ENCODE measurements around the gene EDEM3.
"Not testable (repeated sequence)": the region's sequence is repeated elsewhere in the genome, so short reads cannot be mapped to it uniquely, and the experiment has no call there.

Gene EDEM3

DNA sequence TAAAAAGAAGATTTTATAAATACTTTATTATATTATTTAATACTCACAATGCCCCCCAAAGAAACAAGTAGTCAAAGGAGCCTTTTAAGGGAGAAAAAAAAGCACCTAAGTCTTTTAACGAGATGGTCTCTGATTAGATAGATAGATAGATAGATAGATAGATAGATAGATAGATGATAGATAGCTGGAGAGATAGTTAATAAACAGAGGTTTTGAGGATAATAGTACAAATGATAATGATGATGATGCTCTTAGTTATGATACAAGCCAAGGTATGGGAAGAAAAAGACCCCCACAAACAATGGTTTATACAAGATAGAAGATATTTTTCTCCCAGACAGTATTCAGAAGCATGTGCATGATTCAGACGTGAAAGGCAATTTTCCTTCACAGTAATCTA is 14.6 kb upstream of the EDEM3 start:
- no peak for DNase-seq

DNA sequence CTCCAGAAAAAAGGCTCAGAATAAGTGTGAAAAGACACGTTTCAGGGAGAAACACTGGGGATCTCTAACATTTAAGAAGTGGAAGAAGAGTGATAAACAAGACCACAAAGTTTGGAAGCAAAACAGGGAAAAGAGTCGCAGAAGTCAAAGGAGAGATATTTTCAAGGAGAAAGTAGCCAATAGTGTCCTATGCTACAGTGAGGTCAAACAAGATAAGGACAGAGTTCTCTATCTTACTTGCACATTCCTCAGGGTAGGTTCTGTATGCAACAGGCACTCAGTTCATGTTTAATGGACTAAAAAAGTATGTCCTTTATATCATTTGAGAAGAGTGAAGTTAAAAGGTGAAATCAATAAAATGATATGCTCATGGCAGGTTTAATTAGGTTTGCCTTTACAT is 13.8 kb upstream of the EDEM3 start:
- DNase-seq, result no peak

DNA sequence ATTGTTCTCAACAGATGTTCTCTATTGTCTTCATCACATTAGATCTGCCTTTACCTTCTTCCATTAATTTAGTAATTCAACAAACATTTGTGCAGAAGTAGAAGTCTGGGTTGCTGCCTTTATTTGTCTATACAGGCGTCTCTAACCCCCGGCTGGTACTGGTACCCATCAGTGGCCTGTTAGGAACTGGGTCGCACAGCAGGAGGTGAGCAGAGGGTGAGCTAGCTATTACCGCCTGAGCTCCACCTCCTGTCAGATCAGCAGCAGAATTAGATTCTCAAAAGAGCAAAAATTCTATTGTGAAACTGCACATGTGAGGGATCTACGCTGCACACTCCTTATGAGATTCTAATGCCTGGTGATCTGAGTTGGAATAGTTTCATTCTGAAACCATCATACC is 12.9 kb upstream of the EDEM3 start:
- no peak for DNase-seq

DNA sequence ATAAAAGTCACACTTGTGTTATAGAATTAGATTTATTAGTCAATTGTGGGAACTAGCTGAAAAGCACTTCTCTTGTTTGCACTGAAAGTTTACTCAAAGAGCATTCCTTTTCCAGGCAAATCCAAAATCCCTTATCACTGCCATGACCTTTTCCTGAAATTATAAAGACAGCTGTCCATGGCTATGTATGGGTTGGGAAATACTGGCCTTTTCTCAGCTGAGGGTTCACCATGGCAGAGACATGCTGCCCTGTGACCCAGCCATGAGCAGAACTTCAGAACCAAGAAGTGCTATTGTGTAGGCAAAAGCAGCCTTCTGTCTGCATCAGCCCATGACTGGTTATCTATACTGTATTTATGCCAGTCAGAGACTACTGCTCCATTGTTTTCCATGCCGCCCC is 9.8 kb upstream of the EDEM3 start:
- DNase-seq, result no peak

DNA sequence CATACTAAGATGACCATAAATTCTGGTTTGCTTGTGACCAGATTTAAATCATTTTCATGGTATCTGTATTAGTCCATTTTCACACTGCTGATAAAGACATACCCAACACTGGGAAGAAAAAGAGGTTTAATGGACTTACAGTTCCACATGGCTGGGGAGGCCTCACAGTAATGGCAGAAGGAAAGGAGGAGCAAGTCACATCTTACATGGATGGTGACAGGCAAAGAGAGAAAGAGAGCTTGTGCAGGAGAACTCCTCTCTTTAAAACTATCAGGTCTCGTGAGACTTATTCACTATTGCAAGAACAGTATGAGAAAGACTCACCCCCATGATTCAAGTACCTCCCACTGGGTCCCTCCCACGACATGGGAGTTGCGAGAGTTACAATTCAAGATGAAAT is 8.9 kb upstream of the EDEM3 start:
- DNase-seq, result not testable (repeated sequence)

DNA sequence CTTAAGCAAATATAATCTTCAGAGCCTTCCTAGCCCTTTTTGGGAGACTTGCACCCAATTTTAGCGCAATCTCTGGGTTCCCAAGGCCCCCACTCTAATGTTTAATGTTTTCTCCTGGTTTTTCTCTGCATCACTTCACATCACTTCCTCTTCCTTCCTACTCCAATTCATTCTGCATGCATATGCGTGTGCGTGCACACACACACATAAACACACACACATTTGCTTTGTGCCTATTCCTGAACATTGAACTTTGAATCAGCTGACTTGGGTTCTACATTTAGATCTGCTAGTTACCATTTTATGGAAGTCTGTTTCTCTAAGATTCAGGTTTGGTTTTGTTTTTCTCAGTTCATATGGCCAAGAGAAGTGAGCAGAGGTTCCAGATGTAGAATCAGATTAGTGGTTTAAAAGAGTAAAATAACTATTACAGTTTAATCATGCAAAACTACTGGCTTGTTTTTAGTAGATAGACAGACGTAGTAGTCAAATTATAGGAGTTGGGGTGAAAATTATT is 7.4 kb upstream of the EDEM3 start:
- DNase-seq, result no peak

DNA sequence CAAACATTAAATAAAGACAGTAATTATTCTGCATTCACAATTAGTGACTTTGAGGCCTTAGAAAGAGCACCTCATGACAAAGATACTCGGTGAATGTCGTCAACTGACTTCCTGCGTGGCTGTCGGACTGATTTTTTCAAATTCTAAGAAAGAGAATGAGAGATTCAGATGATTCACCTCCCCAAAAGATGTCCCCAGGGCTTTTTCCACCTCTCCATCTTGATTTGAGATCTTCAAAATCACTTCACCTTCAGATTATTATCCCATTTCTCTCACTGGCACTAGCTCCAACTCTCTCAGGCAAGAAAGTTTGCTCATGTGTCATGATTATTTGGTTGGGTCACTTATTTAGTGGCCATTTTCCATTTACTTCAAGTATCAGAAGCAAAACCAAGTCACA is 5.0 kb upstream of the EDEM3 start:
- DNase-seq, result no peak

DNA sequence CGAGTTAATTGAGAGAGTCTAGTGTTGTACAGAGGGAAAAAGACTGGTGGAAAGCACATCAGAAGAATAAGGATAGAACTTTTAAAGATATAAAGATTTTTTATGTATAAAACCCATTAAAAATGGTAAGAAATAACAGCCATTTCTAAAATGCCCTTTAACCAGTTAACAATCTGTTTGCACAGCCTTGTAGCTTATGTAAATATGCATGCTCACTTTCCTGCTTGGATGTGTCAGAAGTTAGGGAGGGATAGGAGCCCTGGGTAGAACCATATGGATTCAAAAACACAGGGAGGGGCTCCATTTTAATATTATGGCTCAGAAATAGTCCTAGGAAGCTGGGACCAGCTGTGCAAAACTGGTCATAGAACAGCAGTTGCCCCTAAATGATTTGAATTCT is 4.5 kb upstream of the EDEM3 start:
- DNase-seq, result no peak

DNA sequence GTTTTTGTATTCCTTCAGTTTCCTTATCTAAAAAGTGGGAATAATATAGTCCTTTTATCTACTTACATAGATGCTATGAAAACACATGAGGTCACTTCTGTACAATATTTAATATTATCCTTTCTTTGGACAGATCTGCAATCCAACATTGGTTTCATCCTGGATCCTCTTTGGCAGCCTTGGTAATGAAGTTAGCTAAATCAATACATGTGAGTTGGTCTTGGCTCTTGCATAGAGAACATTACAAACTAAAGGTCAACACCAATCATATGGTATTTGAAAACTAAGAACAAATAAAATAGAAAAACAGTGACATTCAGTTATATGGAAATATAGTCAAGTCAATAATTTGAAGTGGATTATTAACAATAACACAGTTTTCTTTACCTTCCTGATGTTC is 3.2 kb upstream of the EDEM3 start:
- no peak for DNase-seq

DNA sequence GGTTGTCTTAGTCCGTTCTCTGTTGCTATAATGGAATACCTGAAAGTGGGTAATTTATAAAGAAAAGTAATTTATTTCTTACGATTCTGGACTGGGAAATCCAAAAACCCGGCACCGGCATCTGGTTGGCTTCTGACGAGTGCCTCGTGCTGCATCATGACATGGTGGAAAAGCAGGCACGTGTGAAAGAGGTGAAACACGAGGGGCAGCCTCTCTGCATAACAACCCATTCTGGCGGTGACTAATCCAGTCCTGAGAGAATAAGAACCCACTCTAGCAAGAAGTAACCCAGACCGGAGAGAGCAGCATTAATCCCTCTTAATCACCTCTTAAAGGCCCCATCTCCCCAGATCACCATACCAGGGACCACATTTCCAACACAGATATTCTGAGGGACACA is 2.7 kb upstream of the EDEM3 start:
- no peak for DNase-seq

DNA sequence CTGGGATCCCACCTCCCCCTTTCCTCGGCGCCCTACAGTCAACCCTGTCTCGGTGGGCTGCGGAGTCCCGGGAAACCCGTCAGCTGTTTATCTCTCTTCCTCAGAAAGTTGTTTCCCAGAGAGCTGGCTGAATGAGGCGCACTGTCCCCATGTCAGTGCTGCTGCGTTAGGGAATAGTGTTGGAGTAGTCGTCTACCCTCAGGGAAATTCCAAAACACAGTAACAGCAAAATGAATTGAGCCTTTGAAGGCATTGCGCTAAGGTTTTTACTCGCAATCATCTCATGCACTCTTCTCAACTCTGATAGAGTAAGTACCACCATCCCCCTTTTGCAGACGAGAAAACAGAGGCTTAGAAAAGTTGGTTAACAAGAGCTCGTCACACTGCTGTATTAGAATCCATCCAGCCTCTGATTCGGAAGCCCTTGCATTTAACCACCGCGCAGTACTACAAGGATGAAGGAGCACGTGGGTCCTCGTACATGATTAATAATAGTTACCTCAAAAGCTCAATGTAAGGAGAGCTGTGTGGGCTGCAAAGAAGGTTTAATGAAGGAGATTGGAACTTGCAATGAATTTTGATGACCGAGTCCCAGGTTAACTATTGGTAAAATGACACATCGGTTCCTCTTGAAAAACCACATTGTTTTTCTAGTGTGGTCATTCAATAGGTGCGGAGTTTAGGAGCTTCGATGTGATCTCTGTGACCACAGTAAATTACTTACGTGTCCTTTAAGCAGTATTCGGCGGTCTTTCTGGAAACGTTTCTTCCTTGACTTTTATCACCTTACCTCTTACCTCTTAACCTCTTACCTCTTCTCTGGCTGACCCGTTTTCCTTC is 788 bp upstream of the EDEM3 start:
- peak; percentile 41 for DNase-seq

DNA sequence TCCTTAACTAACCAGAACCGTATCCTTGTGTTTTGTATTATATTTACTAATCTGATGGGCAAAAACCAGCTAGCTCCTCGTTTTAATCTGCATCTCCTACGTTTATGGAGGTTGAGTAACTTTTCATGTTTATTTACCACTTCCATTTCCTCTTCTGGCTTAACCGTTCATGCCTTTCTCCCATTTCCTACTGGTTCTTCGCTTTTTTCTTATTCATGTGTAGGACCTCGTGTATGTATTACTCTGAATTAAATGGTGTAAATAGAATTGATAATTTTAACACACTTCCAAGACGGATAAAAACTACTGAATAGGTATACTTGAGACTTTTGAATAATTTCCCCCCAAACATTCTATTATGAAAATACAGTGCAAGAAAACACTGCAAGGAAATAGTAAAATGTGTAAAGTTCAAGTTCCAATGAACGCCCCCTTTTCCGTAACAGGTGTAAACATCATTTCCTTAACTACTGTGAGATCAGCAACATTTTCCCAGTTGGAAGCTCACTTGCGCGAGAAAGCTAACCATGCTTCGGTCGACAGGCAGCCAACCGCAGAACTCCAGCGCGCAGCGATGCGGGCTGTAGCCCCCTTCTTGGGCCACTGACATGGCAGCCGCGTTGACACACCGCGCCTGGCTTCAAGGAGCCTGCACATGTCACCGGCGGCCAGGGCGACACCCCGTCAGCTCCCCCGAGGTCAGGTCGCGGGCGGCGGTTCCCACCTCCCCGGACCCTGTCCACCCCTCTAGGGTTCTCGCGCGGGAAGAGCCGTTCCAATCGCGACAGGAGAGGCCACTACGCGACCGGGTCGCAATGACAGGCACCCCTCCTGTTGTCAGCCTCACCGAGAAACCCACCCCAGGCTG is 816 bp downstream of the EDEM3 start:
- DNase-seq, result peak; percentile 37

DNA sequence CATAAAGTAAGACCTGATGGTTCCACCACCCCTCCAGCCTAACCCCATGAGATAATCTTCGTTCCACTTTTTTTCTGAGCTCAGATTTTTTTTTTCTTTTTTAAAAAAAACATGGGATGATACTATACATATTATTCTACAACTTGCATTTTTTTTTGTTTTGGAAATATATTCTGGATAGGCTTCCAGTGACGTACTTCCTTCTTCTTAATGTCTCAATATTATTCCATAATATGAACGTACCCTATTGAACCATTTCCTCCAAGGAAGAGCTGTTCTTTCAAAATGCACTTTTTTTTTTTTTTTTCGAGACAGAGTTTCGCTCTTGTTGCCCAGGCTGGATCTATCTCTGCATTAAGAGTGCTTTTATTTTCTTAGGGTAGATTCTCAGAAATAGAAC is 1.5 kb downstream of the EDEM3 start:
- DNase-seq, result no peak

DNA sequence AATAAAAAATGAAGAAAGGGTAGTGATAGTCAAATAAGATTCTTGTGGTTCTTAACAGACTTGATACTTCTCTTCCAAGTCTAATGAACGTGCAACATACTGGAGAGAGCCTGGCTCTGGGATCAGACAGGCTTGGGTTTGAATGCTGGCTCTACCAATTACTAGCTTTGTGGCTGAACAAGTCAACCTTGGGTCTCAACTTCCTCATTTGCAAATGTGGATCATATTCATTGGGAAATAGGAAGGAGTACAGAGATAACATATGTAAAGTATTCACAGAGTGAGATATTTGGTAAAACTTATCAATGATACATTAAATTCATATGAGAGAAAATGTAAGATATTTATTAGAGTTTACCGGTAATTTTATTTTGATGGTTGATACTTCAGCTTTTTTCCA is 2.0 kb downstream of the EDEM3 start:
- no peak for DNase-seq

DNA sequence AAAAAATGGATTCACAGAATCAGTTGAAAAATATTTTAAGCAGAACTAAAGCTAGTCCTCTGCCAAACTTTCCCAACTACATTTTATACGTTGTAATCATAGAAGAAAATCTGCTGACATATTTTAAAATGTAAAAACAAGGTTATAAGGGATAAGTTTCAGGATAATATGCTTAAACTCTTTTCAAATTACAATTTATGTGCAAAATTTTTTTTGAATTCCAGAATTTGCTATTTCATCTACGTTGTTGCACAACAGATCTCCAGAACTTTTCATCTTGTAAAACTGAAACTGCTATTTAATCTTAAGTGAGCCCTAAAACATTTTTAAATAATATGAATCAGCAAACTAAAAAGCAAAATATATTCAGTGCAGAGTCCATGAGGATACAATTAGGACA is 5.9 kb downstream of the EDEM3 start:
- no peak for DNase-seq

DNA sequence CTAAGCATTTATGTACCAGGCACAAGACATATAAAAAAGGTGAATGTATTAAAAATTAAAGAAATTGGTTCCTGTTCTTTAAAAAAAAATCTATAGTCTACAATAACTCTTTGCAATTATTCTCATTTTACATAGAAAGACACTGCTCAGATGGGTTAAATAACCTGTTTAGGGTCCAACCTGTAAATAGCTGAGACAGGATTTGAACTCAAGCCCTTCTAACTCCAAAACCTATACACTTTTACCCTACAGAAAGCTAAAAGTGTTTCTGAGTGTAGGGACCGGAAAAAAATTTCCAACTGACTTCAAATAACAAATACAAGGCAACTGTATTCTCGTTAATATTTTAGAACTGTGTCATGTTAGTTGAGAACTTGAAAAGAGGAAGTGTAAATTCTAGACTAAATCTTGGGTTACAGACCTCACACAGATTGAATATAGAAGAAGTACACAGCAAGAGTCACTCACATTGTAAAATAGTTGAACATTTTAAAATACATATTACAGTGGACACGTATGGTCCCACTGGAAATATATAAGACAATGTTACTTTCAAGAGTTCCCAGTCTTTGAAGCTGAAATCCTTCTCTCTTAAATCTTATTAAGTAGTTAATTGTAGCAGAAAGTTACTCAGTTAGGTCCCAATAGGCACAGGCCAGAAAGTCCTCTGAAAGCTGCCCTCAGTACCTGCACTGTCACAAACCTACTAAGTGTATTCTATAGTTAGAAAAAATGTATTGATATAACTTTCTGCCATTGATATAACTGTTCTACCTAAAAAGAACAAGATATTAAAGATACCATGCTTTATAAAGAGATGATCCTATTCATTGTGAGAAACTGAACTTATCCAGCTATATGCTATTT is 7.3 kb downstream of the EDEM3 start:
- DNase-seq, result no peak

DNA sequence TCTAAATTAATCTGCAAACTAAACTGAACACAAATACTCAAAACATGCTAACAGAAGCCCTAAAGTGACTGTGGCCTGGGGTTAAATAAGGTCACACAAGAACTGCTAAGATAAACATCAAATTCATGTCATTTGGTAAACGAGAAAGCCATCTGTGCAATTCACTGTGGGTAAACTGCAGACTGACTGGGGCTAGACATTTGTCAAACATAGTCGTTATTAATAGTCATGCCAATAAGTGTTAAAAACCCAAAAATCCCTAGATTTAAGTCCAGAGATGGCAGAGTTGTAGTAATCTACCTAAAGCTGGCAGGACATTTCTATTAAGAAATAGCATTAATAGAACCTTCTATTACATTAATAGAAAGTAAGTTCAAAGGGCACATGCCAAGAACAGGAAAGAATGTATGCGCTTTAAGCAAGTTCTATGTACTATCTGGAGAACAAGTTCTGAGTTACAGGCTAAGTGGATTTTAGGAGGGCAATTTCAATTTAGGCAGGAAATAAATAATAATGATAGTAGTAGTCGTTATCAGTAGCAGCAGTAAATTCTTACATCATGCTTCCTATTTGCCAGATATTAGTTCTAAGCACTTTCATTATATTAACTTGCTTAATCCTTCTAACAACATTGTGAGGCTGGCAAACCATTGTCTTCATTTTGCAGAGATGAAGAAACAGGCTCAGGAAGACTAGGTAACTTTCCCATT is 8.6 kb downstream of the EDEM3 start:
- DNase-seq, result peak; percentile 38

DNA sequence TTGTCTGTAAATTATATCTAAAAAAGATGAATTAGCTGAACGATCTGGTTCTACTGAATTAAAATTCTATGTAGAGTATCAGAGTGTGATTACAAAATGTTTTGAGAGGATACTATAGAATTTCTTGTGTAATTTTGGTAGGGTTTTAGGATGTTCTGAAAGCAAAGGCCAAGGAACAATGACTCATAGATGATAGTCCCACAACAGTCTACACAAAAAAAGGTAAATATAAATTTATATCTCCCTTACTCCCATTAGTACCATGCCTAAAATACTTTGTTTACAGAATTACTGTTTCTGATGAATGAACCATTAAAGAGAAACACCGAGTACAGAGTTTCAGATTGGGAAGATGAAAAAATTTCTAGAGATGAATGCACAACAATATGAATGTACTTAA is 9.5 kb downstream of the EDEM3 start:
- DNase-seq, result no peak

DNA sequence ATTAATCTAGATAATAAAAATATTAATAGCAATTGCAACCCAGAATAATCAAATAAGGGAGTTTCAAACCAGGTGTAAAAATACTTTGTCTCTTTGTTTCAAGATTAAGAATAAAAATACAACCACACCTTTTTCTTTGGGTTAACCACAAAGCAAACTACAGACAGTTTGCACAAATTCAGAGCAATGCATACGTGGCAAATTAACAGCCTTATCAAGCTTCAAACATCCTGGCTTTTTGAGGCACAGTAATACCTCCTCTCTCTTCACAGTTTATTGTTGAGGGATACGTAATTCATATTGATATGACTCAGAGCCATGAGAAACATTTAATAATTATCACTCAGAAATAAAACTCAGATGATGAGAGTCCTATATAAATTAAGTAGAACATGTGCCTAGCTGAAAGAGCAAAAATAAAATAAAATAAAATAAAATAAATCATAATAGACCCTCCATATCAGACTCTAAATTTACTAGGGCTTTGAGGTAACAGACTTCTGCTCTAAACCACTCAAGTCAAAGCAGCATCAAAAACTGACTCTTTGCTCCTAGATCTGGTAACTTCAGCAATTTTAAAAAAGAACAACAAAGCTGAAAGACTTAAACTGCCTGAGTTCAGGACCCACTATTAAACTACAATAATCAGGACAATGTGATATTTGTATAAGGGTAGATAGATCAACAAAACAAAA is 11.4 kb downstream of the EDEM3 start:
- DNase-seq, result peak; percentile 75

DNA sequence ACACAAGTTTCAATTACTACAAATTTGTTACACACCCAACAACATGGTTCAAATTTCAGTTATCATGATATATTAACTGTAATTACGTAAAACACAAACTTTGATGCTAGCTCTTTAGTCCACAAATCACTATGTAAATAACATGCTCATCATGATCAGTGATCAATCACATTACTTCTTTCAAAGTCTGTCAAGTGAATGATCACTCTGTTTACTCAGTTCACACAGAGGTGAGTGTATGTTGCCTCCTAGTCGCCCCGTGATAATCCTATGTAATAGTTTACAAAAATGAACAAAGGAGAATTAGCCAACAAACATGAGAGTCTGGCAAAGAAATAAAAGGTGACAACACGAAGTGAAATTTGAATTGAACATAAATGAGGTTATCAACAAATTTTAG is 14.3 kb downstream of the EDEM3 start:
- no peak for DNase-seq

DNA sequence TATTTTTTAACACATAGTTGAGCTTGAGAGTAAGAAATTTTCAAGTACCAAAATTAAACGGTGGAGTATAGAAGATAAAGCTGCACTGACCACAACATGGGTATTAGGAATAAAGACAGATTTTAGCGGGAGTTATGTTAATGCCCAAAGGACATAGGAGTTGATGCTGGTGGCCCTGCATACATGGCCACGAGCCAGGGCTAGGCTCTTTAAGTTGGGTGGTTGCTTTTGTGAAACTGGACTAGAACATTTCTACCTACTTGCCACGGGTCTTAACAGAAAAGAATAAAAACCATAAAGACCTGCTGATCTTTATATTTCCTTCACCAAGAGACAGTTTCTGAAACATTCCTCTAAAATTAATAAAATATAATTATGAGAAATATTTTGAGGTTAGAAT is 14.9 kb downstream of the EDEM3 start:
- no peak for DNase-seq

DNA sequence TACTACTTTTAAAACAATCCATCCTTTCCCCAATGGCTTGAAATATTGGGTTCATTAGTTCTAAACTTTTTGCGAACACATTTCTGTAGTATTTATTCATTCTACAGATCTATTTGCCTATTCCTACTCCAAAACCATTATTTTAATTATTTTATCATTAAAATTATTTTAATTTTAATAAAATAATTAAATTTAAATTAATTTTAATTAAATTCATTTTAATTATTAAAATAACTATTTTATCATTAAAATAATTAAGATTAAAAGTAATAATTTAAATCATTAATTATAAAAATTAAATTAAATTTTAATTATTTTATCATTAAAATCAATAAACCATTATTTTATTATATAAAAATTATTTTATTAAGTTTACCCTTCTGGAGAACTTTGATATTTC is 15.6 kb downstream of the EDEM3 start:
- DNase-seq, result no peak
